GM10266 (cell line): ENCODE measurements around the gene VPS37D.
"Not testable (repeated sequence)": the region's sequence is repeated elsewhere in the genome, so short reads cannot be mapped to it uniquely, and the experiment has no call there.

ENCODE experiments used
- DNase-seq: peaks from one replicate; pipeline ENCODE4 v3.0.0; 2012; ENCODE audit errors: extremely low spot score
- TF ChIP-seq, protein P1 (sequence below): IDR thresholded peaks from 2 replicates; pipeline ENCODE4 v1.5.1; 2012; ENCODE audit warnings: mild to moderate bottlenecking, low read depth; ENCODE audit not compliant: control insufficient read depth, insufficient read depth; ENCODE audit errors: missing control alignments

The VPS37D gene

DNA sequence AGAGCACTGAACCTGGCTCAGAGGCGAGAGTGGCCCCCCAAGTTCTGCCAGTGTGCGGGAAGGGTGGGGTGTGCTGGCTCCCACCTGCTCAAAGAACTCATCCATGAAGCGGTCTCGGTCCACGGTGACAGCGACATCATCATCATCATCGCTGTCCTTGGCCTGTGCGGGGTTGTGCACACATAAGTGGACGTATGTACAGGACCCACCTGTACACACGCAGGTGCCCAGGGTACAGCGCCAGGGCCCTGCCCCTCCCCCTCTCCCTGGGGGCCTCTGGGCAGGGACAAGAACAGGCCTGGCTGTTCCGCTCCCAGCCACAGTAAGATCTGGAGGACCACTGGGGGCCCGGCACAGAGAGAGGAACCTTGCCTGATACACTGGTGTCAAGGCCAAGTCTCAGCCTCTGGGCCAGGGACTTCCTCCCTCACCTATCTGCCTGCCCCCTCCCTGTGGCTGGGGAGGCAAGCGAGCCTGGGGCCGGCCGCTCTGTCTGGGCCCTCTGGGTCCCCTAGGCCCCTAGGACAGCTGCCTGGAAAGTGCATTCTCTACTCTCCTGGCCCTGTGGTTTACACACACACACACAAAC is 41.4 kb downstream of the VPS37D start:
- no peak for DNase-seq

DNA sequence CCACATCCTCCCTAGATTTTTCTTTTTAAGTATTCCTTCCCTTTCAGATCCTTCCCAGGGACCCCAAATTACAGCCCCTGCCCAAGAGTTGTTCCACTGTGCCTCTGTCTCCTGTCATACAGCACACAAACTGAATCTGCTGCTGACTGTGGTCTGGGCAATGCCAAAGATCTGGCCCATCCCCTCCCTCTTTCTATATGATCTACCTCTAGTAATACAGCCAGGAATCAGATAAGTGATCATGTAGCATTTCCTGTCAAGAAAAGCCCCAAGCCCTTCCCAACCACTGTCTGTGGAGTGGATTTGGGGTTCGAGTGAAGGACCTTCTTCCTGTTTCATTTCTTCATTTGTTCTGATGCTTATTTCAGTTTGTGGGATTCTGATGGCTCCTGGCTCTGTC is 45.1 kb downstream of the VPS37D start:
- no peak for DNase-seq
- TF ChIP-seq, protein P1, sequence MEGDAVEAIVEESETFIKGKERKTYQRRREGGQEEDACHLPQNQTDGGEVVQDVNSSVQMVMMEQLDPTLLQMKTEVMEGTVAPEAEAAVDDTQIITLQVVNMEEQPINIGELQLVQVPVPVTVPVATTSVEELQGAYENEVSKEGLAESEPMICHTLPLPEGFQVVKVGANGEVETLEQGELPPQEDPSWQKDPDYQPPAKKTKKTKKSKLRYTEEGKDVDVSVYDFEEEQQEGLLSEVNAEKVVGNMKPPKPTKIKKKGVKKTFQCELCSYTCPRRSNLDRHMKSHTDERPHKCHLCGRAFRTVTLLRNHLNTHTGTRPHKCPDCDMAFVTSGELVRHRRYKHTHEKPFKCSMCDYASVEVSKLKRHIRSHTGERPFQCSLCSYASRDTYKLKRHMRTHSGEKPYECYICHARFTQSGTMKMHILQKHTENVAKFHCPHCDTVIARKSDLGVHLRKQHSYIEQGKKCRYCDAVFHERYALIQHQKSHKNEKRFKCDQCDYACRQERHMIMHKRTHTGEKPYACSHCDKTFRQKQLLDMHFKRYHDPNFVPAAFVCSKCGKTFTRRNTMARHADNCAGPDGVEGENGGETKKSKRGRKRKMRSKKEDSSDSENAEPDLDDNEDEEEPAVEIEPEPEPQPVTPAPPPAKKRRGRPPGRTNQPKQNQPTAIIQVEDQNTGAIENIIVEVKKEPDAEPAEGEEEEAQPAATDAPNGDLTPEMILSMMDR: no peak

More for the DNA sequence above, 41.4 kb downstream of the VPS37D start:
- TF ChIP-seq, protein P1: no peak

DNA sequence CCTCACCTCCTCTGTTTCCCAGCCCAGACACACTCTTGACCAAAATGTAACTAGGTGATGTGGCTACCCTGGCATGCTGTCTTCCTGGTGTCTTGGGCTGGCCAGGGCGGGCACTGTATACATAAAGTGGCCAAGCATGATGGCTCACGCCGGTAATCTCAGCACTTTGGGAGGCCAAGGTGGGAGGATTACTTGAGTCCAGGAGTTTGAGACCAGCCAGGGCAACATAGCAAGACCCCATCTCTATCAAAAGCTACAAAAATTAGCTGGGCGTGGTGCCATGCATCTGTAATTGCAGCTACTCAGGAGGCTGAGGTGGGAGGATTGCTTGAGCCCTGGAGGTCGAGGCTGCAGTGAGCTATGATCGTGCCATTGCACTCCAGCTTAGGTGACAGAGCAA is 45.7 kb downstream of the VPS37D start:
- not testable (repeated sequence) for DNase-seq

DNA sequence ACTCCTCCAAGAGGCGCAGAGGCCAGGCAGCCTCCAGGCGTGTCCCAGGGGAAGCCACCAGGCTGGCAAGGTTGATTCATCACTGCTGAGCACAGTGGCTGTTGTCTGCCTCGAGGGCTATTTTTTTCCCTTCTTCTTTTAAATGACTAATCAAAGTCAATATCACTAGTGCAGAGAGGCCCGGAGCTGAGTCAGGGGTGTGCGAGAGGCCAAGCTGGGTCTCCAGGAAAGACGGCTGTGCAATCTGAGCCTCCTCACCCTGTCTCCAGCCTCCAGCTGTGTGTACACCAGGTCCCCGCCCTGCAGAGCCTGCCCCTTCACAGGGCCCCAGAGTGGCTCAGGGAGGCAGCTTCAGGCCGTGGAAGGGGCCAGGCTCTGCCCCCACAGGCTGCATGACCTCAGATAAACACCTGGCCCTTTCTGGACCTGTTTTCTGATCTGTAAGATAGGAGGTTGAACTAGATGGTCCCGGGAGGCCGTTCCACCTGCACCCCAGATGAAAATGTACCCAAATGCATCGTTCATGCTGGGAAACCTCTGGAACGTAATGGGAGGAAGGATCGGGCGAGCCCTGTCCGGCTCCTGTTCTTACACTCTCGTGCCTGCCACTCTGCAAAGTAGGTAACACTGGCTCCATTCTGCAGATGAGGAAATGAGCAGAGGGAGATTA is 48.2 kb downstream of the VPS37D start:
- no peak for DNase-seq
- TF ChIP-seq, protein P1: no peak

DNA sequence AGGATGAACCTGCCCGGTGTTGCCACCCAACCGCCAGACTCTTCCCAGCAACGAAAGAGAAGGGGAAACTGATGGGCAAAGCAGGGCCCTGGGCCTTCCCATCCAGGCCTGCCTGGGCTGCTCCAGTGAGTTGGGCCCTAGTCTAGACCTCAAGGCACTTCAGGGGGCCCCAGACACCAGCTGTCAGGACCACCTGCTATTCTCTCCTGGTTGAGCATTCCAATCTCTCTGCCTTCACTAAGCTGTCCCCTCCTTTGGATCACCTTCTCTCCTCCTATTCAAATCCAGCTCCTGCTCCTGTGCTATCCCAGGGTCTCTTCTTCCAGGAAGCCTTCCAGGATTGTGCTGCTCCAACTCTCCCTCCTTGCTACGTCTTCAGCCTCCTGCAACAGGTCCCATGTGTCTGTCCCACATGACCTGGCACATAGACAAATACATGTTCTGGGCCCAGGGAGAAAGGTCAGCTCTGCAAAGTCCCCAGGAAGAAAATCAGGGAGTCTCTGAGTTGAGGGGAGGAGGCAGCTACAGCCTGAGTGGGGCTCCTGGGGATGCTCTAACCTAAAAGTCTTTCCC is 48.8 kb downstream of the VPS37D start:
- no peak for DNase-seq

DNA sequence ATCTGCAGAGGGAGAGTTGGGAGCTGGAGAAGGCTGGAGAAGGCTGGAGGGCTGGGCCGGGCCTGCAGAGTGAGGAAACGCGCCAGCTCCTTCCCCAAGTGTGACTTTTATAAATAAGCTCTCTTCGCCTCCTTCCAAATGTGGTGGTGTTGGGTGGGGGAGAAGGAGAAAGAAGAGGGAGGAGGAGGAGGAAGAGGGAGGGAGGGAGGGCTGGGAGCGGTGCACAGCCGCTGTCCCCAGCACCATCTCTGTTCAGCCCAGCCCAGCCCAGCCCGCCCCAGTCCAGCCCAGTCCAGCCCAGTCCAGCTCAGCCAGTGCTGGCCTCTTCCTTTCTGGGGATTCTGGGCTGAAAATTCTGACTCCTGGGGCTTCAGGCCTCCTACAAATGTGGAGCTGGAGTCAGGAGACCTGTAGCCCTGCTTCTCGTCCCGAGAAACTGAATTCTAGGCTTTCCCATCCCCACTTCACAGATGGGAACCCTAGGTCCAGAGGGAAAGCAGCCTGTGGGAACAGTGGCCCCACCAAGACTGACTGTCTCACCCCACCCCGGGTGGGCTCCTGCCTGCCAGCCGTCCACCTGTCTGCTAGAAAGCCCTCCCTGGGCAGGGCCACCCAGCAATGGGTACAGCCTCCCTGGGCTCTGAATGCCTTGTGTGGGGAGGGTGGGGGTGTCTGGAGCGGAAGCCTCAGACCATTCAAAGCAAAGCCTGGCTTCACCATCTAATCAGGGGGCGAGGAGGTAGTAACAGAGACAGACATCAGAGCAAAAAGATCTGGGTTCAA is 49.6 kb downstream of the VPS37D start:
- DNase-seq: peak; percentile 18
- TF ChIP-seq, protein P1: no peak

More for the DNA sequence above, 48.8 kb downstream of the VPS37D start:
- TF ChIP-seq, protein P1: no peak

DNA sequence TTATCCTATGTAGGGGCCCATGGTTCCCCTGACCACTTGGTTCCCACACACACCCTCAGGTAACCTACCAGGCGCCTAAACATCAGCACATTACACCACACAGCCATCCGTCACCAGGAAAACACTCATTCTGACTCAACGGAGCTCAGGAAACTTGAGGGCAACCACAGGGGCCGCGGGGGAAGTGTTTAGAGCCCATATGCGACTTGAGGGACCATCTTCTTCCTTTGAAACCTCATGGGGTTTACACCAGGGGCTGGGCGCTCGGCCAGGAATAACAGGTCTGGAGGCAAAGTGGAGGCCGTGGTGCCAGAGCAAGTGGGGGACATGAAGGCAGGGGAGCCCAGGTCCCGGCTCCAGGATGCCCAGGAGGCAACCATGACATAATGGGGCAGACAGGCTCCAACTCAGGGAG is 50.4 kb downstream of the VPS37D start:
- TF ChIP-seq, protein P1: no peak
- DNase-seq: no peak
